Measurements from ENCODE around the gene DECR2. TPM values are rescaled to one million over a fixed set of nuclear protein-coding genes. Genes with fewer than 3 reads are reported as not detected.

Gene DECR2
- total and polyA plus RNA-seq, 2 of the 13 experiments (the other 11 are each of a cell fraction or from before 2014, with no cell fraction given) = 36.3 to 44.6 TPM

- no peak for TF ChIP-seq ZNF646 (CRISPR knock-in tag; IDR thresholded peaks at IDR 0.05)
- no peak for TF ChIP-seq BCLAF1 (IDR thresholded peaks at IDR 0.05)
- TF ChIP-seq POGK (CRISPR knock-in tag; conservative IDR thresholded peaks at IDR 0.05) = no peak
- TF ChIP-seq ZNF776 (CRISPR knock-in tag; IDR thresholded peaks at IDR 0.05) = no peak
- TF ChIP-seq TIGD3 (CRISPR knock-in tag; IDR thresholded peaks at IDR 0.05; ENCODE audit: borderline replicate concordance) = no peak
- TF ChIP-seq RXRA (CRISPR knock-in tag; IDR thresholded peaks at IDR 0.05) = peak; percentile 58; the same call in 1 of the 2 replicates
- no peak for TF ChIP-seq ZFAT (CRISPR knock-in tag; conservative IDR thresholded peaks at IDR 0.05)
- TF ChIP-seq ELF4 (CRISPR knock-in tag; IDR thresholded peaks at IDR 0.05; ENCODE audit: borderline replicate concordance) = no peak
- TF ChIP-seq ZBTB26 (CRISPR knock-in tag; IDR thresholded peaks at IDR 0.05; ENCODE audit: borderline replicate concordance) = no peak
- TF ChIP-seq KDM5A (IDR thresholded peaks at IDR 0.05; ENCODE audit: borderline replicate concordance, low read length) = no peak
- TF ChIP-seq HNF1B (CRISPR knock-in tag; IDR thresholded peaks at IDR 0.05) = peak; percentile 64
Observed at GRCh38 chr16:381012-381788, 20.5 kb upstream of the DECR2 start (continued).

All from HepG2 (cell line).